Measurements from ENCODE around the gene MGAT4C.

- TF ChIP-seq POLR2A (IDR thresholded peaks at IDR 0.05) (no peak), CTCF (IDR thresholded peaks at IDR 0.05) (no peak)
Measured at GRCh38 chr12:86081843-86082242, 174.3 kb downstream of the MGAT4C start.

Data from adrenal gland (tissue), 5 donors.